GM19239 (cell line): ENCODE measurements around the gene ZBTB42.
"Not testable (repeated sequence)": the region's sequence is repeated elsewhere in the genome, so short reads cannot be mapped to it uniquely, and the experiment has no call there.

Source experiments
- DNase-seq: peaks from one replicate; pipeline ENCODE4 v3.0.0; 2011; ENCODE audit warnings: low spot score; ENCODE audit not compliant: insufficient read length
- FAIRE-seq: peaks from 2 replicates; lab custom pipeline; 2011; peaks lifted over from hg19 to GRCh38; lab: Jason Lieb, UNC

The ZBTB42 gene

GRCh38 chr14:104826189-104826860, 25.4 kb downstream of the ZBTB42 start:
- DNase-seq: peak; percentile 93
- no peak for FAIRE-seq

GRCh38 chr14:104826861-104827176, 25.9 kb downstream of the ZBTB42 start:
- DNase-seq: no peak
- no peak for FAIRE-seq

GRCh38 chr14:104827177-104828055, 26.5 kb downstream of the ZBTB42 start:
- DNase-seq: peak; percentile 69
- no peak for FAIRE-seq

- DNase-seq: no peak
- no peak for FAIRE-seq
These were observed 29.9 kb downstream of the ZBTB42 start for GRCh38 chr14:104830781-104831180.

- FAIRE-seq, DNase-seq: not testable (repeated sequence)
These were observed 35.5 kb downstream of the ZBTB42 start for GRCh38 chr14:104836171-104836935.

GRCh38 chr14:104841730-104842129, 40.8 kb downstream of the ZBTB42 start:
- FAIRE-seq (no peak), DNase-seq (no peak)

GRCh38 chr14:104843006-104843405, 42.1 kb downstream of the ZBTB42 start:
- FAIRE-seq (no peak), DNase-seq (no peak)

GRCh38 chr14:104843442-104844305, 42.8 kb downstream of the ZBTB42 start:
- FAIRE-seq: no peak
- no peak for DNase-seq

GRCh38 chr14:104844306-104845032, 43.6 kb downstream of the ZBTB42 start:
- FAIRE-seq (no peak), DNase-seq (no peak)

GRCh38 chr14:104845033-104845666, 44.2 kb downstream of the ZBTB42 start:
- DNase-seq: no peak
- no peak for FAIRE-seq

- no peak for FAIRE-seq
- DNase-seq: no peak
These were observed 45.0 kb downstream of the ZBTB42 start for GRCh38 chr14:104845834-104846441.

- no peak for FAIRE-seq
These were observed 51.4 kb downstream of the ZBTB42 start for GRCh38 chr14:104852280-104852663.

More at GRCh38 chr14:104852280-104852663, 51.4 kb downstream of the ZBTB42 start:
- no peak for DNase-seq
